Adipose tissue (tissue), 3 donors: ENCODE measurements around the gene CBFB. TPM values are rescaled to one million over a fixed set of nuclear protein-coding genes. Genes with fewer than 3 reads are reported as not detected.
A peak's percentile ranks its signal among the peaks of the same experiment; 100 is the strongest.

Source experiments
- H3K27ac ChIP-seq: one replicate; pipeline ENCODE4 v1.5.1; 2013; ENCODE audit warnings: low read depth, low read length
- WGBS, 3 donors: extraction: QIAGEN DNeasy Blood & Tissue Kit; methylation state at CpG; one replicate each; pipeline ENCODE4 v1.1.7; 2013; 5-methylcytosine and 5-hydroxymethylcytosine counted together
- polyA plus RNA-seq, 3 donors: library from polyadenylated mRNA; stranded (reverse); fragments of 200-250 nt; gene quantifications; one replicate each; pipeline ENCODE4 v1.2.3, GENCODE V29; 2013
- donor health status: healthy with polysubstance abuse.
- donor health status: Bipolar disorder and iron deficiency.
- donor health status: healthy.

Gene CBFB
- polyA plus RNA-seq, 3 donors: 9.1 to 33.0 (median 17.5) TPM

GRCh38 chr16:67014634-67015312 is 14.2 kb upstream of the CBFB start:
- H3K27ac ChIP-seq: no peak overlapping the region
- 46 to 63% (median 50%) methylated on average over 6 of the region's 6 CpGs for WGBS, 3 donors

GRCh38 chr16:67015313-67015731 is 13.6 kb upstream of the CBFB start:
- no peak overlapping the region for H3K27ac ChIP-seq
- WGBS, 3 donors: 90 to 96% (median 93%) methylated on average over 9 of the region's 9 CpGs

GRCh38 chr16:67016143-67016542 is 12.8 kb upstream of the CBFB start:
- no peak overlapping the region for H3K27ac ChIP-seq

GRCh38 chr16:67016681-67017420 is 12.1 kb upstream of the CBFB start:
- WGBS, 3 donors: 86 to 89% (median 87%) methylated on average over 5 of the region's 5 CpGs

GRCh38 chr16:67017421-67017750 is 11.6 kb upstream of the CBFB start:
- H3K27ac ChIP-seq: no peak overlapping the region
- 80 to 83% (median 81%) methylated on average over 4 of the region's 4 CpGs for WGBS, 3 donors

More at GRCh38 chr16:67016681-67017420, 12.1 kb upstream of the CBFB start:
- H3K27ac ChIP-seq: no peak overlapping the region

- no peak overlapping the region for H3K27ac ChIP-seq
- WGBS, 3 donors: 32 to 49% (median 41%) methylated on average over 6 of the region's 6 CpGs
Observed at GRCh38 chr16:67017810-67018488, 11.0 kb upstream of the CBFB start.

- H3K27ac ChIP-seq: no peak overlapping the region
- WGBS, 3 donors: 83 to 91% (median 89%) methylated on average over 8 of the region's 8 CpGs
Observed at GRCh38 chr16:67019171-67019570, 9.8 kb upstream of the CBFB start.

- no peak overlapping the region for H3K27ac ChIP-seq
- WGBS, 3 donors: 84 to 91% (median 90%) methylated on average over 3 of the region's 3 CpGs
Observed at GRCh38 chr16:67021321-67021720, 7.6 kb upstream of the CBFB start.

GRCh38 chr16:67022531-67023214 is 6.3 kb upstream of the CBFB start:
- H3K27ac ChIP-seq: no peak overlapping the region
- WGBS, 3 donors: 40 to 76% (median 72%) methylated on average over 4 of the region's 4 CpGs

- WGBS, 3 donors: 82 to 100% (median 94%) methylated on average over 1 of the region's 1 CpG
- H3K27ac ChIP-seq: no peak overlapping the region
Observed at GRCh38 chr16:67023689-67024088, 5.3 kb upstream of the CBFB start.

GRCh38 chr16:67024384-67025209 is 4.4 kb upstream of the CBFB start:
- 59 to 72% (median 70%) methylated on average over 4 of the region's 4 CpGs for WGBS, 3 donors
- H3K27ac ChIP-seq: no peak overlapping the region

GRCh38 chr16:67025210-67025550 is 3.8 kb upstream of the CBFB start:
- H3K27ac ChIP-seq: no peak overlapping the region

- 90 to 96% (median 94%) methylated on average over 4 of the region's 4 CpGs for WGBS, 3 donors
- no peak overlapping the region for H3K27ac ChIP-seq
Observed at GRCh38 chr16:67026570-67026969, 2.4 kb upstream of the CBFB start.

GRCh38 chr16:67027046-67027445 is 1.9 kb upstream of the CBFB start:
- 81 to 89% (median 87%) methylated on average over 6 of the region's 6 CpGs for WGBS, 3 donors

GRCh38 chr16:67028167-67028695 is 718 bp upstream of the CBFB start:
- 42 to 45% (median 42%) methylated on average over 8 to 10 of the region's 10 CpGs for WGBS, 3 donors
- peak overlapping the region; percentile 38 for H3K27ac ChIP-seq

More at GRCh38 chr16:67027046-67027445, 1.9 kb upstream of the CBFB start:
- H3K27ac ChIP-seq: no peak overlapping the region

GRCh38 chr16:67029254-67030096 is 526 bp downstream of the CBFB start:
- H3K27ac ChIP-seq: peak overlapping the region; percentile 61
- WGBS, 3 donors: 0% methylated on average over 102 to 123 of the region's 123 CpGs

GRCh38 chr16:67030221-67030962 is 1.4 kb downstream of the CBFB start:
- WGBS, 3 donors: 51 to 57% (median 55%) methylated on average over 18 of the region's 18 CpGs
- H3K27ac ChIP-seq: no peak overlapping the region
